Measurements from ENCODE around the gene ABLIM3.
"Not testable (repeated sequence)": the region's sequence is repeated elsewhere in the genome, so short reads cannot be mapped to it uniquely, and the experiment has no call there.

Gene ABLIM3

GRCh38 chr5:149157330-149157729, 16.0 kb downstream of the ABLIM3 start:
- no peak for DNase-seq (ENCODE audit: low read depth in 2 of 2)

DNA sequence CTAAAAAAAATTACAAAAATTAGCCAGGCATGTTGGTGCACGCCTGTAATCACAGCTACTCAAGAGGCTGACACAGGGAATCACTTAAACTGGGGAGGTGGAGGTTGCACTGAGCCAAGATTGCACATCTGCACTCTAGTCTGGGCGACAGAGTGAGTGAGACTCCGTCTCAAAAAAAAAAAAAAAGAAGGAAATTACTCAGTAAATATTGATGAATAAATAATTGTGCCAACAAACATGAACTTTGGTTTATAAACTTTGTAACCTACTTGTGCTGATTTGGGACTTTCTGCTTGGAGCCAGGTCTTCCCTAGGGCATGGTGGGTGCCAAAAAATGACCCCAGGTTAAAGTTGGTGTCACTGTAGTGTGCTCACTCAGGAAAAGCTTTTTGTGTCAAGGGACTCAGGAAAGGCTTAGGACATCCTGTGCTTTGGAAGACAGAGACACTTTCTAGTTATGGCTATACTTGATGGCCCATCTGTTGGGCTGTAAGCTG, 19.0 kb downstream of the ABLIM3 start:
- no peak for DNase-seq (ENCODE audit: low read depth in 2 of 2)

GRCh38 chr5:149161026-149161687, 19.9 kb downstream of the ABLIM3 start:
- DNase-seq (ENCODE audit: low read depth in 2 of 2) = no peak

DNA sequence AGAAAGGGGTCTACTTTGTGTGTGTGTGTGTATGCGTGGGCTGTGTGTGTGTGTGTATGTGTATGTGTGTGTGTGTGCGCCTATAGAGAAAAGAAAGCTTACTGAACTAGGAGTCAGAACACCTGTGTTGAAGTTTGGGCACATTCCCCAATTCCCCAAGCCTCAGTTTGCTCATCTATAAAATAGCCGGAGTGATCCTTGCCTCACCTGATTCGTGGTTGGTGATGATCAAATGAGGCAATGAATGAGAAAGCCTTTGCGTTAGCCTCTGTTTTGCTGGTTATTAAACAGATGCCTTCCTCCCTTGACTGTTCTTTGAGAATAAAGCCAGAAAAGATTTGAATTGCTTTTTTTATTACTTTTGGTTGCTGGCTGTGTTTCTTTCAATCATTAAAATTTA, 20.6 kb downstream of the ABLIM3 start:
- no peak for DNase-seq (ENCODE audit: low read depth in 2 of 2)

DNA sequence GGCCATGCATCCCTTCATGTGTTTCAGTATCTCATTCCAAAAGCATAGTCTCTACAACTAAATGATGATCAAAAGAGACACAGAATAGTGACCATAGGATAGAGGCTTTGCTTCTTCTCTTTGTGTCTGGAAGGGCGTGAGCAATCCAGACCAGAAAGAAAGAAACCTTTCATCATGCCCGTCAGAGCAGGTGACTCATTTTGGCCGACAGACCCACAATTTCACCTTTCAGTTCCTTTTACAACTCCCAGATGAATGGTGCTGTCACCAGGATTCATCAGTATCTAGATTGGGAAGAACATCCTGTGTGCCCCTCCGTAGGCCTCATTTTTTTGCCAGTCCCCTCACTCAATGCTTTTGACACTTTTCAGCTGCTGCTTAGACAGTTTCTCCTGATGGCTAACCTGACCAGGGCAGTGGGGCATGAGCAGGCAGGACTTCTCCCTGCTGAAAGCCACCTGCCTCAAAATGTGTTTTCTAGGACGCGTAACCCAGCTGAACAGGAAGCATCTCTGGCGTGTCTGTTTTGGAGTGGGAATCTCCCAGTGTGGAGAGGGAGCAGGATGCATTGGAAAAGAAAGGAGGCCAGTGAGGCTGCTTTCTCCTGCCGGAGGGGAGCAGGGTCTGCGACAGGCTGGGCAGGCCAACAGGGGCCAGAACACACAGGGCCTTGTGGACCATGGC, 21.2 kb downstream of the ABLIM3 start:
- DNase-seq (ENCODE audit: low read depth in 2 of 2) = no peak

- no peak for DNase-seq (ENCODE audit: low read depth in 2 of 2)
These were observed 23.4 kb downstream of the ABLIM3 start for GRCh38 chr5:149164731-149165130.

DNA sequence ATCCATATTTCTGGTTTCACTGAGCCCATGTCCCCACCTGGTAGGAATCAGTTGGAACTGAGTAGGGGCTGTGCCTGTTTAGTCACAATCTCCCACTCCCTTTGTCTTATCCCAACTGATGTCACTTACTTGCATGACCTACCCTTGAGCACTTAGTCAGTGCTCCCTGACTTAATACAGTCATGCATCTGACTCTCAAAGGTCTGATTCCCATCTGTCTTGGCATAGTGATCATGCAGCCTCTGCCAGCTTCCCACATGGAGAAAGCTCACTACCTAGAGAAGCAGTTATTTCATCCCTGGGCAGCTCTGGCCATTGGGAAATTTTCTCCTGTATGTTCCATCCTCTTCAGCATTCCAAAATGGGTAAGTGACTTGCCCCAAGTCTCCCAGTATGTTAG, 24.8 kb downstream of the ABLIM3 start:
- no peak for DNase-seq (ENCODE audit: low read depth in 2 of 2)

DNA sequence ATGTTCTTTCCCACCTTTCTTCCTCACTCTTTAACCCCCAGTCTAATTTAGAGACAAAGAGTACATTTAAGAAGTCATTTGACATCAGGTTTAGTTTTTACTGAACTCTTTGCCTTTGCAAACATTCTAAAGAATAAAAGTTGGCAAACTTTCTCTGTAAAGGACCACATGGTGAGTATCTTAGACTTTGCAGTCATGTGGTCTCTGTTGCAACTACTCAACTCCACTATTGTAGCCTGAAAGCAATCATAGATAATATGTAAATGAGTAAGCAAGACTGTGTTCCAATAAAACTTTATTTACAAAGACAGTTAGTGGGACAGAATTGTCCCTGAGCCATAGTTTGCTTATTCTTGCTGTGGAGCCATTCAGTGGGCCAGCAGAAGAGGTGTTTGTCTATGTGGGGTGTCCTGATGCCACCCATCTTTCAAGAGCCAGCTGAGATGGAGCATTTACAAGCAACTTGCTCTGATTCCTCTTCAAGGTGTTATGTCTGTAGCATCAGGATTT, 25.4 kb downstream of the ABLIM3 start:
- no peak for DNase-seq (ENCODE audit: low read depth in 2 of 2)

DNA sequence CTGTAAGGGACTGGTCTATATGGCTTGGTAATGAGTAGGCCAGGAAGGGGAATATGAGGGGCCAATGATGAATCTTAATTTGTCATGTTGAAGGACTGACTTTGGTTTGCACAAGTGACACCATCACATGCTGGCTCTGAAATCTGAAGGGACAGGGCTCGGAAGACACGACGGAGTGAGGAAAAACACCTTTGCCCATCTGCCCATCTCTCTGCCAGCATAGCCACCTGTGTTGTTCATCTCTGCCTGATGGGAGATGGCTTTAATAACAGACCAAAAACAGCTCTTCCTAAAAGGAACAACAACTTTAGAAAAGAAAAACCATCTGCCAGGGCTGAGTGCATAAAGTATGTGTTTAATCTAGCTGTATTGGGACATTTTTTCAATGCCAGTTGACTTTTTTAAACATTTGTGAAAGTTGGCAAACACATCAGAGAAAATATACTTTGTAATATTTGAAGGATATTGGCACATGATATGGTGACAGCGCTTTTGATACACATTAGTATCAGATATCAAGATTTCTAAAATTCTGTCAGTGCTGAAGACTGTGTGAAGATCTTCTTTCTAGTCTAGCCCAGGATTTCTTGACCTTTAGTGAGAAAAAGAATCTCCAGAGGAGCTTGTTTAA, 27.1 kb downstream of the ABLIM3 start:
- no peak for DNase-seq (ENCODE audit: low read depth in 2 of 2)

DNA sequence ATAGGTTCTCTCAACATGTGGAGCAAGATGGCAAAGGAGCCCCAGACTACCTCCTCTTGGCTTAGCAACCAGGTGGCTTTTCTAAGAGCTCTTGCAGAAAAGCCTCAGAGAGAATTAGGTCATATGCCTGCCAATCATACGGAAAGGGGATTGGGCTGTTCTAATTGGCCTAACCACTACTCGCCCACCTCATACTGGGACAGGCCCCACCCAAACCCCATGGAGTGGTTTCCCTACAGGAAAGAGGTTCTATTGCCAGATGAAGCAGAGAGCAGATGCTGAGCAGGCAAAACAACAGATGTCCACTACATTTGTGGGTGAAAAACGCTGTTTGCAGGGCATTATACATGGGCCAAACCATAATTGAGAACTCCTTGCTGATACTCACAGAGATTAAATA, 29.0 kb downstream of the ABLIM3 start:
- no peak for DNase-seq (ENCODE audit: low read depth in 2 of 2)

GRCh38 chr5:149172261-149172660, 31.0 kb downstream of the ABLIM3 start:
- peak; percentile 52 to 53 for DNase-seq (ENCODE audit: low read depth in 2 of 2)

DNA sequence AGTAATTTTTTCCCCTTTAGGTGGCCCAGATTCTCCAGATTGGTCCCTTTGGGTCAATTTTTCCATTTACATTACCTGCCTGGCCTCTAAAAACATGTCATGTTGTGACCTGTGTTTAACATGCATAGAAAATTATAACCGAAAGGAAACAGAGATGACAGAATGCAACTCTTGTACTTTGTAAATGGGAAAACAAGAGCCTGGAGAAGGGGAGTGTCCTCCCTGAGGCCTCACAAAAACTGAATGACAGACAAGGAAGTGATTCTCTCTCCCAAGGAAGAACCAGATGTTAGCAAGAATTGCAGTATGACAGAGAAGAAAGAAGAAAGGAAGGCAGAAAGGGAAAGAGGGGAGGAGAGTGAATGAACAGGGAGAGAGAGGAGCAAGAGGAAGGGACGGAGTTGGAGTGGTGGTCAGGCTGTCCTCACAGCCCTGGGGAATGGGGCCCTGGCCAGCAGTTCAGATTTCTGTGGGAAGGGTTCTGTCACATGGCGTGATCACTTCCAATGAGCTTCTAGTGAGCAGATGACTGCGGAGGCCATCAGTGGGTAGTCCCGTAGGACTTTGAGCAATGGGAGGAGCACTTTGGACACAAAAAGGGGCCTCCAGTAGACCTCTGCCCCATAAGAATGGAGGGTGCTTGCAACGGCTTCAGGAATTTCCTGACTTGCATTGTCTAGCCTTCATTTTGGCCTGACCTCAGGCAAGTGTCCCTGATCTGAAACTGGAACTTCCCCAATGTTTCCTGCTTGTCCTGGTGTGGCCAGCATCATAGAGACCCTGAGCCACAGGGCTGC, 31.6 kb downstream of the ABLIM3 start:
- DNase-seq (ENCODE audit: low read depth in 2 of 2) = no peak

- no peak for DNase-seq (ENCODE audit: low read depth in 2 of 2)
These were observed 33.5 kb downstream of the ABLIM3 start for GRCh38 chr5:149174847-149175234.

GRCh38 chr5:149175346-149176105, 34.2 kb downstream of the ABLIM3 start:
- DNase-seq (ENCODE audit: low read depth in 2 of 2) = no peak

GRCh38 chr5:149177339-149177843, 36.1 kb downstream of the ABLIM3 start:
- DNase-seq (ENCODE audit: low read depth in 2 of 2) = no peak

DNA sequence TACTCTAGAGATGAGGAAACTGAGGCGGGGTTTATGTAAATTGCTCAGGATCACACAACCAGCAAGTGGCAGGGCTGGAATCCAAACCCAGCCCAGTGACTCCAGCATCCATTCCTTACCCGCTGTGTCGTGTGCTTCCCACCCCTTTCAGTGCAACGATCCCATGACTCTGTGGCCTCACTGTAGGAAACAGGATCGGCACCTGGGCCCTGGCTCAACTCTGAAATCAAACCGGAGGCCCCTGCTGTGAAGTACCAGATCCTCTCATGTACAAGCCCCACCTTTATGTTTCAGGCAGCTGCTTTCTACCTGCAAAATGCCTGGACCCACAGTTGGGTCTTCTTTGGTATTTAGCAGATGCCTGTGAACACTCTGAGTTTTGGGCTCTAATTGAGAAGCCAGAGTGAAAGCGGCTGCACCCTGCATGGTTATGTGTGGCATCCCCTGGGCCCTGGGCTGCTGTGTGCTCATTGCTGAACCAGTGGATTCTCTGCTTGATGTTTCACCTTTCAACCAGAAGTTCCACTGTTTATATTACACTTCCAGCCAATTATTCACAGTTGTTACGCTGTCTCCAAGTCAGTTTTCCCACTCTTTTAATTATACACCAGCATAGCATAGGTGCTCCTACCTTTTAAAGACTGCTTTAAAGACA, 36.7 kb downstream of the ABLIM3 start:
- DNase-seq (ENCODE audit: low read depth in 2 of 2) = no peak

DNA sequence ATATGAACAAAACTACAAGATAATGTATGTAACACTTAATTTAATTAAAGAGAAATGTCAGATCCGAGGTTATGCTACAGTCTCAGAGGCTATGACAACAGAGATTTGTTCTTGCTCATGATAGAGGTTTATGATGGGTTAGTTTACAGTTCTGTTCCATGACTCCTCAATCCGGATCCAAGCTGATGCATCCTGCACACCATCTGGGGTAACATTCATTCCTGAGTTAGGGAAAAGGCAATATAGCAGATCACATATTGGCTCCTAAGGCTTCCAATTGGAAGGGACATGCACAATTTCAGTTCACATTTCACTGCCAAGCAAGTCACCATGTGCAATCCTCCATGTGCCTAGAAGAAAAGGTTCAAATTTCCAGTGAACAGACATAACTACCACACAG, 40.4 kb downstream of the ABLIM3 start:
- no peak for DNase-seq (ENCODE audit: low read depth in 2 of 2)

GRCh38 chr5:149182241-149182640, 40.9 kb downstream of the ABLIM3 start:
- DNase-seq (ENCODE audit: low read depth in 2 of 2) = no peak

GRCh38 chr5:149185067-149185466, 43.8 kb downstream of the ABLIM3 start:
- DNase-seq (ENCODE audit: low read depth in 2 of 2) = no peak

DNA sequence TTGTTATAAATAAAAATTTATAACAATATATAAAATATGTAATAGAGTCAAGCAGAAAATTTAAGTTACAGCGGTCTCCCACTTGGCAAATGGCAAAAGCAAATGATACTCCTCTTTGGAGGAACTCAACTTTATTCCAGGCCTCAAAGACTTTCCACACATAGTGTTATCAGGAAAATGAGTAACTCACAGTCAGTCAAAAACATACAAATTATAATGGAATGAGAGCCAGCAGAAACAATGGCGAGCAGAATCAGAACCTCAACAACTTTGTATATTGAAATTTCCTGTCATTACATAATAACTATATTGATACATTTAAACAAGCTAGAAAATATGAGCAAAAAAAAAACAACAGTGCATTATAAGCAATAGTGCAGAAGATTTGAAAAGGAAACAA, 45.2 kb downstream of the ABLIM3 start:
- DNase-seq (ENCODE audit: low read depth in 2 of 2) = no peak

DNA sequence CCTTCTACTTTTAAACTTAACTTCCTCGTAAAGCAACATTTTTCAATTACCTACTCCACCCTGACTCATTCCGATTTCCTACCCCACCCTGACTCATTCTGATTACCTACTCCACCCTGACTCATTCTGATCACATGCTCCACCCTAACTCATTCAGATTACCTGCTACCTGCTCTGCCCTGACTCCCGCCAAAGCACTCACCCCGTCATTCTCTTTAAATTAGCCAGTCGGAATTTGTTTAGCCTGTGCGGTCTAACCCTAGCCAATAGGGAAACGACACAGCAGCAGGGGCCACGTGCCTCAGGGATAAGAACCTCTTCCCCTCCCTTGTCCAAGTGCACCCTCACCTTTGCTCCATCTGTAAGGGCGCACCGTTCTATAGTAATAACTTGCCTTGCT, 46.3 kb downstream of the ABLIM3 start:
- not testable (repeated sequence) for DNase-seq (ENCODE audit: low read depth in 2 of 2)
